H54 (cell line): ENCODE data around the gene ANXA6.
A peak's percentile ranks its signal among the peaks of the same experiment; 100 is the strongest.

Source experiments
- DNase-seq: peaks from one replicate; pipeline ENCODE4 v3.0.0; 2011; ENCODE audit warnings: low spot score, mixed read lengths; ENCODE audit not compliant: insufficient read length
- FAIRE-seq: peaks from 3 replicates; lab custom pipeline; 2011; peaks lifted over from hg19 to GRCh38; lab: Jason Lieb, UNC
- POLR2A ChIP-seq: IDR thresholded peaks from 2 replicates; pipeline ENCODE4 v1.6.1; 2011; ENCODE audit warnings: low read depth, mild to moderate bottlenecking, low read length

Gene ANXA6

DNA sequence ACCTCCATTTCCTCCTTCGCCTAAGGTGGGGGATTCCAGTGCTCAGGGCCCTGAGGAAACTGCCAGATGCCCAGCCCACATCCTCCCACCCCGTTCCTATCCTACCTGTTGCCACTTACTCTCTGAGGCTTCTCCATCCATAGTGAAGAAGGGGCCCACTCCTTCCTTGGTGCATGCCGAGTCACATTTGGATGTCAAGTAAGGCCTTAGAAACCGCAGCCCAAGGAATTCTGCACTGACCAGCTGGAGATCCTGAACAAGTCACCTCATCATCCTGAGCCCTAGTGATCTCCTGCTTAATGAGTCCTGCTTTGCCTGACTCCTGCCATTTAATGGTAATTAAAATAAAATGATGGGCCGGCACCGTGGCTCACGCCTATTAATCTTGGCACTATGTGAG lies 70.1 kb downstream of the ANXA6 start:
- no peak for DNase-seq
- TF ChIP-seq POLR2A, result no peak

GRCh38 chr5:151086905-151087360 lies 70.6 kb downstream of the ANXA6 start:
- FAIRE-seq (no peak), DNase-seq (no peak)
- TF ChIP-seq POLR2A, result no peak

More for the DNA sequence above, 70.1 kb downstream of the ANXA6 start:
- FAIRE-seq, result no peak

DNA sequence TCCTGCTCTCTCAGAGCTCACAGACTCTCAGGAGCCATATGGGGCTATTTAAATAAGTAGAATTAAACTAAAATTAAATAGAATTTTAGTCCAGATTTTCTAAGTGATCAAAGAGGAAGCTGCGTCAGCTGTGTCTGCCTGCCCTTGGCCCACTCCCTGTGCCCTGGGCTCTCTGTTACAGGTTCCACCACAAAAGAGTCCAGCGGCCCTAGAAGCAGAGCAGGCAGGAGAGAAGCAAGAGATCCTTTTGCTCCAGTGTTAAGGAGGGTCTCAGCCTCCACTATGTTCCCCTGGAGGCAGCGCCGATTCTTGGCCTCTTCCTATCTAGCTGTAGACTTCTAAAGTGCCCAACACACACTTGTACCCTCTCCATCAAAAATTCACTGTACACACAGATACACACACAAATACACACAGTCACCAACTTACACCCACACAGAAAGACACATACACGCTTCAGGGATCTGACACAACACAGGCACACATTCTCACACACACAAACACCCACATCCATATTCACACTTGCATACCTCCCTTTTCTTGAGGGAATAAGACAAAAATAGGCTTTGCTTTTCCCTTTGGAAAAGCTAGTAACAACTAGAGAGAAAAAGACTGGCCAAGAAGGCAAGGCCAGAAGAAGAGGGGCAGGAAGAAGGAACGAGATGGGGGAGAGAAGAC lies 71.2 kb downstream of the ANXA6 start:
- FAIRE-seq, result no peak

DNA sequence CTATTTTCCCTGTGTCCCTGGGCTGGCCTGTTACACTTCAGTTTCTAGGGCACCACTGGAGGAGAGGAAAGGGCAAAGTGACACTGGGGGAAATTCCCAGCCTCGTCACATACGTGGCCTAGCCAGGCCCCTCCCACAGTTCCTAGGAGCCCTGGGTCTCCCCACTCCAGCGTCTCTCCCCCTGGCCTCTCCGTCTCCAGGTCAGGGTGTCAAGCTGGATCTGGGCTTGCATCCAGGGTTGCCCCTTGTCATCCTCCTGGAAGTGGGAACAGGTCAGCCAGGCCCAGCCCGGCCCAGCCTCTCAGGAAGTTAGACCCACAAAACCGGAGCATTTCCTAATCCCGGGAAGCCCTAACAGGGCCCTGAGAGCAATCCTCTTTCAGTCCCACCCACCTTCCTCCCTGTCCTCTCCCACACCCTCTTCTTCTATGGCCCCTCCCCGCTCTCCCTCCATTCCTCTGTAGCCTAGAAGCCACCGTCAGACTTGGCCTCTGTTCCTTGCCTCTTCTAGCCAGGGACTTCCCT lies 72.0 kb downstream of the ANXA6 start:
- FAIRE-seq (no peak), DNase-seq (no peak)

More for the DNA sequence above, 71.2 kb downstream of the ANXA6 start:
- DNase-seq, result no peak
- no peak for TF ChIP-seq POLR2A

DNA sequence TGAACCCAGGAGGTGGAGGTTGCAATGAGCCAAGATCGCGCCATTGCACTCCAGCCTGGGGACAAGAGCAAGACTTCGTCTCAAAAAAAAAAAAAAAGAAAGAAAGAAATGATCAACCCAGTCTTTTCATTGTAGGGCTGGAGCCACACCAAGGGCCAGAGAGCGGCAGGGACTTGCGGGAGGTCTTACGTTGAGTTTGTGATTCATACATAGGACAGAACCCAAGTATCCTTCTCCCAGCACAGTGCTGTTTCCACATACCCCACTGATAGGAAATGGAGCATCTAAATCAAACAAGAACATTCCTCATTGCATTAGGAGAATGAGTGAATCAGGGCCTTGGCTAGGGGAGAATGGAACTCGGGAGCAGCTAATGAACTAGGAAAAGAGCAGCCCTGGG lies 73.2 kb downstream of the ANXA6 start:
- FAIRE-seq (no peak), DNase-seq (no peak)
- no peak for TF ChIP-seq POLR2A

More for the DNA sequence above, 72.0 kb downstream of the ANXA6 start:
- no peak for TF ChIP-seq POLR2A

DNA sequence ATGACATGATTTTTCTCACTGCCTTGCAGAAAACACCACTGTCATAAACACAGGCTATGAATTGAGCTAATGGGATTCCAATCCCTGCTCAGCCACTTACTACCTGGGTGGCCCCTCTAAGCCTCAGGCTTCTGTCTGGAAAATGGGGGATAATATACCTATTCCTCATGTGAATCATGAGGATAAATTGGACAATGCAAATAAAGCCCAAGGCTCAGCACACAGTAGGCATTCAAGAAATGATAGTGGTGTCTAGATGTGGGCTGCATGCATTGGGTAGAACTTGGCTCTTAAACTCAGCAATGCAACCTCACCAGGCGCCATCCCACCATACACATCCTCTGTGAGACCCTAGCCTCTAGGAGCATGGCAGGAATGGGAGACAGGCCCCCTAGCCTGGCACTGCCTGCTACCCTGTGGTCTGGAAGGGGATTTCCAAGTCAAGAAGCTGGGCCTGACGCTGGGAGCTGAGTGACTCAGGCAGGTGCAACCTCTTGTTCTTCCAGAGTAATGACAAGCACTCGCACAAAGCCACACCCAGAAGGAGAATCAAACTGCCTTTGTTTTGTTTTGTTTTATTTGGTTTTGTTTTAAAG lies 74.4 kb downstream of the ANXA6 start:
- DNase-seq, result no peak
- FAIRE-seq, result peak; percentile 64
- no peak for TF ChIP-seq POLR2A

DNA sequence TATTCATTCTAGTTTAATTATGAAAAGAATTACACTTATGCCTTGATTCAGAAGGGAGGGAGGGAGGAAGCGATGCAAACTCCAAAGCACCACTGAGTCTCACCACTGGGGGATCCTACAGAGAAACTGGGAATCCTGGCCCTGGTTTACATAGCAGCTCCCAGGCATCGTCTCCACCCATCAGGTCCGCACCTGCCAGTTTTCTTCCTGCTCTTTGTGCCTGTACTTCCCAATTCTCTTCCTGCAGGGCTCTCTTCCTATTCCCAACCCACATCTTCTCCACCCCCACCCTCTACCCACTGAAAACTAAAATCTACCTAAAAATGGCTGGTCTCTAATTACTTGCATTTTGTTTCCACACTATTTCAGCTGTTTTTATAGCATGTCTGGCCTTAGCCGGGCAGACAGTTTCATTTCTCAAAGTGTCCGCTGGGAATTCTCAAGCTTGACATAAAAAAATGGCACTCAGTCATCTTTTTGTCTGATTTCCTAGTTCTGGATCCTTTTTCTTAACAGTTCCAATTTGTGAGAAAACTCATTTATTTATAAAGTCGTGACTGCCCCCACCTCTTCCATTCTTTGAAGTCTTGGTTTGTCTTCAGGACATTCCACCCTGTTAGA lies 75.2 kb downstream of the ANXA6 start:
- no peak for FAIRE-seq
- no peak for DNase-seq

DNA sequence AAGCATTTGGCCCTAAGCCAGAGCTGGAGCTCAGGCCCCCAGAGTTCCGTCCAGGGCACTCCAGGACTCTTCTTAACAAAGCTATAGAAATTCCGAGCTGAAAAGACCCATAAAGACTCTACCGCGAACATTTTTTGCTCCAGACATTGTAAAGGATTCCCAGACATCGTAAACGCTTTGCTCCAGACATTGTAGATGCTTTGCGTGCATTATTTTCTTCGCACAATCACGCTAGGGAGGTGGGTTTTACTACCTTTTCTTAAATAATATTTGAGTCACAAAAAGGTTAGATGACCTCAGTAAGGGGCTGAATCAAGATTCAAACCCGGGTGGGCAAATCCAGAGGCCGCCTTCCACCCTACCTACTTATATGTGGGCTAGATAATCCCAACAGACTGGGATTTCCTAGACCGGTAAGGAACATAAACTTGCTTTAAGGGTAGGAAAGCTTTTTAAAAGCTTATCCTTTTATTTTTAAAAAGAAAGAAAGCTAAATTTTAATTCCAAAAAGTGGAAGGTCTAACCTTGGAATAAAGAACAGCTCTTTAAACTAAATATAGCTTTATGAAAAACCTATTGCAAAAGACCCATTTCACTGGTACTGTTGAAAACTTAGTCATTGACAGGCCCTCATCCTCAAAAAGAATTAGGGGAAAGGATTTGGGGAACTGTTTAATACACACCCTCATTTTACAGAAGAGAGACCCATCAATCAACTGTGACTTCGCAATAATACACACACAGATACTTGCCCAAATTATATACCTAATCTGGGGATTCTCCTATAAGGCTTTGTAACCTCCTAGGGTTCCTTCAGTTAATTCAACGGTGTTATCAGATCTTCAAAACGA lies 75.9 kb downstream of the ANXA6 start:
- FAIRE-seq (no peak), DNase-seq (no peak)
- TF ChIP-seq POLR2A, result no peak

More for the DNA sequence above, 75.2 kb downstream of the ANXA6 start:
- TF ChIP-seq POLR2A, result no peak

- DNase-seq, result peak; percentile 79
- peak; percentile 31; the same call in 1 of the 2 replicates for TF ChIP-seq POLR2A
- FAIRE-seq, result no peak
Measured at GRCh38 chr5:151080613-151081430, 76.8 kb downstream of the ANXA6 start, which contains the start of gene TNIP1. Gene TNIP1 (minus strand): TSS chr5:151081034. CDS start chr5:151065095, 15,939 bp downstream.

- DNase-seq, result no peak
- no peak for FAIRE-seq
- no peak for TF ChIP-seq POLR2A
Measured at GRCh38 chr5:151079838-151080612, 77.6 kb downstream of the ANXA6 start.

DNA sequence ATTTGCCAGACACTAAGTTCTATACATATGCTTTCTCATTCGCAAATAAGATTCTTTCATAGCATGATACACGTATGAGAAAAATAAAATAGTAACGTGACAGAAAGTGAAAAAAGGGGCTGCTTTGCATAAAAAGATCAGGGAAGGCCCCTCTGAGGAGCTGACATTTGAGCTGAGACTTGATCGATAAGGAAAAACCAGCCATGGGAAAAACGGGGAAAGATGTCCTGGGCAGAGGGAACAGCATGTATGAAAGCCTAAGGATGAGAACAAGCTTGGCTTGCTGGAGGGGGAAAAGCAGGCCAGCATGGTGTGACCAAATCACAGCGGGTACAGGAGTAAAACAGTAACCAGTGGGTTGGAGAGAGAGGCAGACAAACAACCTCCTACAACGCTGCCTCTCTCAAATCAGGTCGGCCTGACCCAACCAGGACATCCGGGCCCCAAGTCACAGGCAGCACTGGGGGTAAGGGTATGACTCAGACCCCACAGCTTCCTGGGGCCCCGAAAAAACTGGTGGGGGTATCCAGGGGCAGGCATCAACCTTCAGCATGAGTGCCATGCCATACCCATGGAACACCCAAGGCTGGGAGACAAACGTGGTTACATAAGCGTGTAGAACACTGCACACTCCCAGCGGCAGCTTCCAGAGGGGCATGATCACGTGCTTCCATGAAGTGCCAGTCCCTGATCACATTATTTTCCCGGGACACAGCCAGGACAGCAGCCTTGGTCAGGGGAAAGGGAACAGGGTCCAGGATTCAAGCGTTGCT lies 78.9 kb downstream of the ANXA6 start:
- no peak for TF ChIP-seq POLR2A
- no peak for DNase-seq
- FAIRE-seq, result no peak
